ENCODE results near the gene RSPH9.

The RSPH9 gene

DNA sequence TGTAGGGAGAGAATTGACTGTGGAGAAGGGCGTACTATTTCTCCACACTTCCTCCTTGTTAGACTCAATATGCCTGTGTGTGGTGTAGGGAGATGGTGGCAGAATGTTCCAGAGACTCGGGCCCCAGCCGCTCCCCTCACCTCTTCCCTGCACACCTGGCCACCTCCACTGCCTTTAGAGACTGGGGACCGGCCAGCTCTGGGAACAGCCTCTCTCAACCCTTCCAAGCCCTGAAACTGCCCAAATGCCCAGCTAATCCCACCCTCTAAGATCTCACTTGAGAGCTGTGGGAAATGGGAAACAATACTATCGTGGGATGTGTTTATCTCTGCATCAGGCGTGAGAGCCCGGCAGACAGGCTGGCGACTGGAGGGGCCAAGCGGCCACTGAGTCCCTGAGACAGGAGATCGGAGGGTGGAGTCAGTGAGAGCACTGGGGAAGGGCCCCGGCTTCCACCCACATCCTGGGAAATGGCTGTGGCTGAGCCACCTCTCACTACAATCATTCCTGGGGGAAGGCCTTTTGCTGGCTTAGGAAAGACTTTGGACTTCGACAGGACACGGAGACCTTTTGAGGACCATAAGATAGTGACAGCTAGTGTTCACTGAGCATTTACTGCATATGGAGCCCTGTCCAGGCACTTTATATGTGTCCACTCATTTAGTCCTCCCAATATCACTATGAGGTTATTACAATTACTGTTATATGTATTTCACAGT, 73.7 kb downstream of the RSPH9 start:
- Histone ChIP-seq H3K36me3 (ENCODE audit: control insufficient read depth in 1 of 2, insufficient read depth in 2 of 2, low read length in 2 of 2) (no peaks in the 10 kb centered on the region), H3K9ac (ENCODE audit: low read depth in 1 of 2, low read length in 2 of 2) (no peak overlapping the region), H3K27ac (ENCODE audit: low read depth, low read length) (no peak overlapping the region), H3K27me3 (ENCODE audit: control insufficient read depth in 1 of 2, insufficient read depth in 2 of 2, low read length in 2 of 2) (no peaks in the 10 kb centered on the region), H3K4me3 (ENCODE audit: low read depth in 1 of 2, low read length in 2 of 2) (no peak overlapping the region), H3K4me1 (ENCODE audit: control insufficient read depth in 1 of 2, insufficient read depth in 2 of 2, low read length in 2 of 2) (peaks cover 0 to 8% of the 10 kb centered on the region in 2 donors), H3K9me3 (ENCODE audit: control insufficient read depth in 1 of 2, low read length in 2 of 2) (no peaks in the 10 kb centered on the region)

DNA sequence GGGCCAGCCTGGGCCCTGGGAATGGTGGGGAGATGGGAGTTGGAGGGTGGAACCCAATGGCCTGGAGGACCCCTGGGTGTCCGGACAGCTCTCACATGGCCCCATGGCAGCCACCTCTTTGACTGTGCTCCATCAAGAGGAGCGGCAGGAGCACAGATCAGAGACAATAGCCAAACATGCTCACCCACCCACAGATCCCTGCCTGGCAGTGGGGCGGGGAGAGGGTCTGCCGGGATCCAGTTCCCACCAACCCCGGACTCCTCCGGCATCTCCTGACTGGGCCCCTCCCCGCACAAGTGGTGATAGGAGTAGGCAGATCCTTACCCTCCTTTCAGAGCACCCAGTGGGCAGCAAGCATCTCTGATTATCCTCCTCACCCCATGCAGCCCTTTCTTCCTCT, 74.7 kb downstream of the RSPH9 start:
- Histone ChIP-seq H3K9me3 (ENCODE audit: control insufficient read depth in 1 of 2, low read length in 2 of 2) (no peaks in the 10 kb centered on the region), H3K4me3 (ENCODE audit: low read depth in 1 of 2, low read length in 2 of 2) (no peak overlapping the region), H3K4me1 (ENCODE audit: control insufficient read depth in 1 of 2, insufficient read depth in 2 of 2, low read length in 2 of 2) (peaks cover 6 to 18% of the 10 kb centered on the region in 2 donors), H3K27ac (ENCODE audit: low read depth, low read length) (no peak overlapping the region), H3K36me3 (ENCODE audit: control insufficient read depth in 1 of 2, insufficient read depth in 2 of 2, low read length in 2 of 2) (no peaks in the 10 kb centered on the region), H3K27me3 (ENCODE audit: control insufficient read depth in 1 of 2, insufficient read depth in 2 of 2, low read length in 2 of 2) (no peaks in the 10 kb centered on the region), H3K9ac (ENCODE audit: low read depth in 1 of 2, low read length in 2 of 2) (no peak overlapping the region)

GRCh38 chr6:43720999-43721398, 76.2 kb downstream of the RSPH9 start:
- Histone ChIP-seq H3K9me3 (ENCODE audit: control insufficient read depth in 1 of 2, low read length in 2 of 2) (no peaks in the 10 kb centered on the region), H3K4me3 (ENCODE audit: low read depth in 1 of 2, low read length in 2 of 2) (no peak overlapping the region), H3K9ac (ENCODE audit: low read depth in 1 of 2, low read length in 2 of 2) (no peak overlapping the region), H3K27ac (ENCODE audit: low read depth, low read length) (no peak overlapping the region), H3K27me3 (ENCODE audit: control insufficient read depth in 1 of 2, insufficient read depth in 2 of 2, low read length in 2 of 2) (no peaks in the 10 kb centered on the region), H3K4me1 (ENCODE audit: control insufficient read depth in 1 of 2, insufficient read depth in 2 of 2, low read length in 2 of 2) (peaks cover 20 to 23% of the 10 kb centered on the region in 2 donors), H3K36me3 (ENCODE audit: control insufficient read depth in 1 of 2, insufficient read depth in 2 of 2, low read length in 2 of 2) (no peaks in the 10 kb centered on the region)

Data from duodenal mucosa (tissue), 2 donors.